IMR-90 (cell line): ENCODE results near the gene CCNG1. TPM values are rescaled to one million over a fixed set of nuclear protein-coding genes. Genes with fewer than 3 reads are reported as not detected.
"Not testable (repeated sequence)": the region's sequence is repeated elsewhere in the genome, so short reads cannot be mapped to it uniquely, and the experiment has no call there.

Experiments used
- ATAC-seq: fragments of 200-7000 bp; cut with Tn5 transposase; 2 replicates; pipeline ENCODE4 v1.9.1; 2020; ENCODE audit warnings: low read depth, mild to moderate bottlenecking, moderate library complexity
- BruUV-seq: library from RNA; stranded (reverse); fragments of 400-500 nt; replicated peaks from 2 replicates; lab custom pipeline; 2021; lab: Mats Ljungman, UMichigan
- CTCF ChIA-PET: fragments of 300-600 bp; formaldehyde crosslinking; extraction: SDS; loops from one replicate; lab custom pipeline; 2021; ENCODE audit warnings: antibody characterized with exemption; lab: Yijun Ruan, JAX
- POLR2A ChIA-PET: fragments of 300-600 bp; sonication (Branson Sonifier 250); formaldehyde crosslinking; loops from one replicate; lab custom pipeline; 2022; ENCODE audit warnings: antibody characterized with exemption; ENCODE audit not compliant: unreplicated experiment; lab: Charles Lee
- DNase-seq: peaks from one replicate; pipeline ENCODE4 v3.0.0; 2013
- H2AFZ ChIP-seq: replicated peaks from 2 replicates; pipeline ENCODE3; 2013; ENCODE audit warnings: low read length, mild to moderate bottlenecking; ENCODE audit not compliant: poor library complexity
- H2AK5ac ChIP-seq: 2 replicates; pipeline ENCODE4 v1.6.1; 2013; ENCODE audit warnings: low read depth, low read length, inconsistent platforms
- H2AK9ac ChIP-seq: replicated peaks from 2 replicates; pipeline ENCODE3; 2013; ENCODE audit warnings: mild to moderate bottlenecking, low read depth, low read length, moderate library complexity; ENCODE audit not compliant: poor library complexity
- H2BK120ac ChIP-seq: 2 replicates; pipeline ENCODE4 v1.6.1; 2013; ENCODE audit warnings: low read depth, low read length, inconsistent platforms
- H2BK15ac ChIP-seq: 3 replicates; pipeline ENCODE4 v1.6.1; 2013; ENCODE audit warnings: low read depth, low read length, inconsistent platforms
- H2BK20ac ChIP-seq: 2 replicates; pipeline ENCODE4 v1.6.1; 2013; ENCODE audit warnings: low read depth, mild to moderate bottlenecking, inconsistent platforms, low read length, moderate library complexity
- H2BK5ac ChIP-seq: 2 replicates; pipeline ENCODE4 v1.6.1; 2013; ENCODE audit warnings: mild to moderate bottlenecking, low read depth, low read length, inconsistent platforms; ENCODE audit not compliant: poor library complexity, severe bottlenecking
- H3K14ac ChIP-seq: replicated peaks from 2 replicates; pipeline ENCODE4 v1.6.1; 2013; ENCODE audit warnings: low read depth, low read length, inconsistent platforms
- H3K18ac ChIP-seq: 2 replicates; pipeline ENCODE4 v1.6.1; 2013; ENCODE audit warnings: low read depth, low read length, control low read depth
- H3K23ac ChIP-seq: 2 replicates; pipeline ENCODE4 v1.6.1; 2013; ENCODE audit warnings: low read depth, low read length, inconsistent platforms
- H3K27ac ChIP-seq: 2 replicates; pipeline ENCODE4 v1.5.1; 2013; ENCODE audit warnings: mild to moderate bottlenecking, control low read depth, low read length; ENCODE audit not compliant: insufficient read depth
- H3K27me3 ChIP-seq: 2 replicates; pipeline ENCODE4 v1.6.1; 2013; ENCODE audit warnings: low read length; ENCODE audit not compliant: control insufficient read depth, insufficient read depth
- H3K36me3 ChIP-seq: 2 replicates; pipeline ENCODE4 v1.6.1; 2013; ENCODE audit warnings: low read length, mixed read lengths; ENCODE audit not compliant: control insufficient read depth, insufficient read depth
- H3K4ac ChIP-seq: 2 replicates; pipeline ENCODE4 v1.6.1; 2013; ENCODE audit warnings: low read depth, low read length, inconsistent platforms
- H3K4me1 ChIP-seq: 2 replicates; pipeline ENCODE4 v1.6.1; 2013; ENCODE audit warnings: low read length, mixed read lengths; ENCODE audit not compliant: control insufficient read depth, insufficient read depth
- H3K4me2 ChIP-seq: 2 replicates; pipeline ENCODE4 v1.6.1; 2013; ENCODE audit warnings: low read depth, mild to moderate bottlenecking, control low read depth, low read length, moderate library complexity
- H3K4me3 ChIP-seq: 2 replicates; pipeline ENCODE4 v1.5.1; 2013; ENCODE audit warnings: low read depth, mild to moderate bottlenecking, control low read depth, low read length, moderate library complexity; ENCODE audit not compliant: insufficient read depth
- H3K56ac ChIP-seq: 2 replicates; pipeline ENCODE4 v1.6.1; 2013; ENCODE audit warnings: low read length, inconsistent platforms; ENCODE audit not compliant: insufficient read depth; ENCODE audit errors: extremely low read depth
- H3K79me1 ChIP-seq, 2 experiments: 2 replicates each; pipeline ENCODE4 v1.6.1; 2013; ENCODE audit warnings: low read length in 2 of 2, inconsistent platforms in 1 of 2, low read depth in 1 of 2
- H3K9ac ChIP-seq: 2 replicates; pipeline ENCODE4 v1.6.1; 2013; ENCODE audit warnings: low read depth, low read length, control low read depth
- H3K9me1 ChIP-seq: 2 replicates; pipeline ENCODE4 v1.6.1; 2013; ENCODE audit warnings: low read length, inconsistent platforms; ENCODE audit not compliant: insufficient read depth
- H3K9me3 ChIP-seq: 2 replicates; pipeline ENCODE4 v1.6.1; 2013; ENCODE audit warnings: low read length; ENCODE audit not compliant: control insufficient read depth, insufficient read depth
- H4K20me1 ChIP-seq: 2 replicates; pipeline ENCODE4 v1.6.1; 2013; ENCODE audit warnings: low read length, inconsistent platforms; ENCODE audit not compliant: insufficient read depth
- H4K5ac ChIP-seq: 2 replicates; pipeline ENCODE4 v1.6.1; 2013; ENCODE audit warnings: mild to moderate bottlenecking, low read depth, low read length, control low read depth
- H4K8ac ChIP-seq, 2 experiments: 2 replicates each; pipeline ENCODE4 v1.6.1; 2013; ENCODE audit warnings: low read depth in 2 of 2, low read length in 2 of 2, control low read depth in 1 of 2, inconsistent platforms in 1 of 2
- H4K91ac ChIP-seq: 2 replicates; pipeline ENCODE4 v1.6.1; 2013; ENCODE audit warnings: low read depth, low read length, inconsistent platforms; ENCODE audit not compliant: insufficient read depth
- WGBS, 2 experiments: methylation state at CpG; one replicate each; pipeline versions ENCODE4 v1.1.5 to v1.1.7; 2013; ENCODE audit warnings: missing lambda C conversion rate in 2 of 2; ENCODE audit not compliant: insufficient read length in 1 of 2; ENCODE audit errors: extremely low coverage in 2 of 2; 5-methylcytosine and 5-hydroxymethylcytosine counted together
- dilution Hi-C: fragments of 300-500 bp; cut with HindIII; formaldehyde crosslinking; loops from one replicate; pipeline ENCODE4 v1.14.3; 2018; ENCODE audit warnings: low sequenced_read_pairs; ENCODE audit not compliant: unreplicated experiment
- in situ Hi-C: fragments of 300-500 bp; cut with MboI; formaldehyde crosslinking; loops from 3 replicates; pipeline ENCODE4 v1.14.3; 2019; ENCODE audit warnings: low sequenced_read_pairs, inconsistent platforms, mixed read lengths
- intact Hi-C: fragments of 100-400 bp; cut with micrococcal nuclease; formaldehyde crosslinking; loops from 2 replicates; pipeline ENCODE4 v1.10.0; 2022
- polyA plus RNA-seq, 3 experiments: library from polyadenylated mRNA; depleted of rRNA; stranded (reverse); fragments of >200 nt; gene quantifications; 2 replicates each; pipeline ENCODE4 v1.2.3, GENCODE V29; 2012; ENCODE audit warnings: low replicate concordance in 1 of 3
- total RNA-seq: library from RNA; depleted of rRNA; stranded (reverse); fragments of >200 nt; gene quantifications from 2 replicates; pipeline ENCODE4 v1.2.3, GENCODE V29; 2012

Gene CCNG1
- total and polyA plus RNA-seq, 2 of the 4 experiments (the other 2 are of a cell fraction): 72.0 to 382 TPM

GRCh38 chr5:163426128-163426527 is 11.3 kb upstream of the CCNG1 start:
- H4K5ac ChIP-seq, H3K27ac ChIP-seq, H3K23ac ChIP-seq, H3K4ac ChIP-seq, BruUV-seq, POLR2A ChIA-PET, H4K20me1 ChIP-seq, H3K14ac ChIP-seq, H4K91ac ChIP-seq, H2BK5ac ChIP-seq, dilution Hi-C loops, H3K4me3 ChIP-seq, intact Hi-C loops, H2BK120ac ChIP-seq, H3K18ac ChIP-seq, H2AK5ac ChIP-seq, H3K9ac ChIP-seq, CTCF ChIA-PET, H3K27me3 ChIP-seq, H3K56ac ChIP-seq, H2BK20ac ChIP-seq, H2AFZ ChIP-seq, in situ Hi-C loops, ATAC-seq, H3K36me3 ChIP-seq, DNase-seq, H3K4me2 ChIP-seq, H2AK9ac ChIP-seq, H3K9me1 ChIP-seq, H3K79me1 ChIP-seq, H3K9me3 ChIP-seq, H3K4me1 ChIP-seq, H4K8ac ChIP-seq, H2BK15ac ChIP-seq: not testable (repeated sequence)
- WGBS, 2 experiments: no CpG with 5 or more reads among the region's 4 CpGs
